Right lobe of liver (tissue), 4 donors: ENCODE results near the gene ADARB1.

Experiments used
- CTCF ChIP-seq, 4 donors: fragments of 200-600 bp in 3 of 4; fragments of 450-650 bp in 1 of 4; IDR thresholded peaks; one replicate each; pipeline versions ENCODE4 v1.5.1 to v1.8.0; 2016 to 2022; ENCODE audit warnings: antibody characterized with exemption in 4 of 4, mild to moderate bottlenecking in 2 of 4
- POLR2A ChIP-seq: fragments of 450-650 bp; IDR thresholded peaks from one replicate; pipeline ENCODE4 v1.6.1; 2017; ENCODE audit warnings: antibody characterized with exemption, mild to moderate bottlenecking
- donor health status: DM: no; HTN: no; CAD: no.
- donor health status: DM: no; HTN: no; CAD: no.
- donor health status: DM: no; HTN: yes; CAD: no.

DNA sequence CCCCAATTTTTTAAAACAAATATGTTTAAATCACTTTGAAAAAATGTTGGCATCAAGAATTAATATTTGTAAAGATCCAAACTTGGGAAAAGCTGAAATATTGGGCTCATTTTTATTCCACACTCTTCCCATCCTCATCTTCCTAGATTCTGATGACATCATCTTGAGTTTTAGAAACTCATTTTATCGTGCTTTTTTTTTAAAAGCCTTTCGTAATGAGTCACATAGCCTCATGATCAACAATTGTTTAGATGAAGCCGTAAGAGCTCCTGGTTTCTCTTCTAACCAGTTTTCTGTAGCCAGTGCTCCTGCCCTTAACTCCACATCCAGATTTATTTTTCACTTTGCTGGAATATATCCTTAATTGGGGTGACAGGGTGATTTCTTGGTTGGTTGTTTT lies 134.7 kb downstream of the ADARB1 start:
- no peak for TF ChIP-seq POLR2A
- no peak for TF ChIP-seq CTCF (IDR thresholded peaks at IDR 0.05)
